Measurements from ENCODE around the gene APEX1. TPM values are rescaled to one million over a fixed set of nuclear protein-coding genes. Genes with fewer than 3 reads are reported as not detected.

Gene APEX1
- total RNA-seq, 1 donor from 2014 or later = 21.5 TPM

- H3K36me3 ChIP-seq = no peaks in the 10 kb centered on the region
- no peaks in the 10 kb centered on the region for H3K27me3 ChIP-seq
- TF ChIP-seq CTCF (IDR thresholded peaks at IDR 0.05) = no peak
- intact Hi-C loops (cut with DNase I) = no loop called here
- no peaks in the 10 kb centered on the region for H3K4me1 ChIP-seq
- H3K9me3 ChIP-seq = no peaks in the 10 kb centered on the region
- no peak overlapping the region for H3K27ac ChIP-seq
- no peak overlapping the region for H3K4me3 ChIP-seq
- no peak for DNase-seq (ENCODE audit: low spot score in 2 of 2)
Observed at GRCh38 chr14:20485900-20486299, 30.9 kb downstream of the APEX1 start.

GRCh38 chr14:20486684-20487395 is 31.8 kb downstream of the APEX1 start:
- Histone ChIP-seq H3K27me3 (no peaks in the 10 kb centered on the region), H3K27ac (no peak overlapping the region), H3K36me3 (no peaks in the 10 kb centered on the region), H3K4me3 (no peak overlapping the region), H3K4me1 (no peaks in the 10 kb centered on the region), H3K9me3 (no peaks in the 10 kb centered on the region)
- intact Hi-C loops (cut with DNase I) = no loop called here
- DNase-seq (ENCODE audit: low spot score in 2 of 2) = no peak
- no peak for TF ChIP-seq CTCF (IDR thresholded peaks at IDR 0.05)

GRCh38 chr14:20487396-20487725 is 32.3 kb downstream of the APEX1 start:
- no peaks in the 10 kb centered on the region for H3K36me3 ChIP-seq
- no peaks in the 10 kb centered on the region for H3K27me3 ChIP-seq
- H3K9me3 ChIP-seq = no peaks in the 10 kb centered on the region
- no peak for DNase-seq (ENCODE audit: low spot score in 2 of 2)
- no peak for TF ChIP-seq CTCF (IDR thresholded peaks at IDR 0.05)
- no peak overlapping the region for H3K27ac ChIP-seq
- intact Hi-C loops (cut with DNase I) = no loop called here
- no peaks in the 10 kb centered on the region for H3K4me1 ChIP-seq
- no peak overlapping the region for H3K4me3 ChIP-seq

GRCh38 chr14:20489093-20489994 is 34.3 kb downstream of the APEX1 start:
- no peaks in the 10 kb centered on the region for H3K36me3 ChIP-seq
- H3K9me3 ChIP-seq = no peaks in the 10 kb centered on the region
- no peaks in the 10 kb centered on the region for H3K27me3 ChIP-seq
- H3K27ac ChIP-seq = no peak overlapping the region
- no peaks in the 10 kb centered on the region for H3K4me1 ChIP-seq
- intact Hi-C loops (cut with DNase I) = no loop called here
- H3K4me3 ChIP-seq = no peak overlapping the region
- no peak for DNase-seq (ENCODE audit: low spot score in 2 of 2)
- TF ChIP-seq CTCF (IDR thresholded peaks at IDR 0.05) = no peak

- DNase-seq (ENCODE audit: low spot score in 2 of 2) = no peak
- H3K27me3 ChIP-seq = no peaks in the 10 kb centered on the region
- no peak for TF ChIP-seq CTCF (IDR thresholded peaks at IDR 0.05)
- H3K4me3 ChIP-seq = no peak overlapping the region
- no peaks in the 10 kb centered on the region for H3K9me3 ChIP-seq
- intact Hi-C loops (cut with DNase I) = no loop called here
- no peak overlapping the region for H3K27ac ChIP-seq
- no peaks in the 10 kb centered on the region for H3K36me3 ChIP-seq
- H3K4me1 ChIP-seq = no peaks in the 10 kb centered on the region
Observed at GRCh38 chr14:20490563-20490962, 35.5 kb downstream of the APEX1 start.
